PC-9 (cell line): Measurements from ENCODE around the gene F13A1. TPM values are rescaled to one million over a fixed set of nuclear protein-coding genes. Genes with fewer than 3 reads are reported as not detected.

Experiments
- BruUV-seq: library from RNA; stranded (reverse); fragments of 400-500 nt; replicated peaks from 2 replicates; lab custom pipeline; 2021; lab: Mats Ljungman, UMichigan
- CTCF ChIA-PET: fragments of 300-600 bp; sonication (Branson Sonifier 250); formaldehyde crosslinking; loops from one replicate; lab custom pipeline; 2022; ENCODE audit warnings: antibody characterized with exemption; lab: Charles Lee
- POLR2A ChIA-PET: fragments of 300-600 bp; sonication (Branson Sonifier 250); formaldehyde crosslinking; loops from one replicate; lab custom pipeline; 2022; ENCODE audit warnings: antibody characterized with exemption; ENCODE audit not compliant: unreplicated experiment; lab: Charles Lee
- DNase-seq, 2 experiments: peaks; one replicate each; pipeline versions ENCODE4 v3.0.0 to v3.0.0-alpha.2; 2015 to 2022; ENCODE audit warnings: mixed read lengths in 1 of 2
- H2AFZ ChIP-seq: fragments of 200-600 bp; sonication (generic); 2 replicates; pipeline ENCODE4 v1.8.1; 2017; ENCODE audit warnings: antibody characterized with exemption
- H3F3A ChIP-seq: fragments of 200-600 bp; sonication (generic); 2 replicates; pipeline ENCODE4 v1.8.1; 2017; ENCODE audit warnings: antibody characterized with exemption, mild to moderate bottlenecking, low read depth; ENCODE audit not compliant: insufficient read depth
- H3K27ac ChIP-seq: fragments of 200-600 bp; sonication (generic); 2 replicates; pipeline ENCODE4 v1.6.1; 2016; ENCODE audit warnings: mixed run types
- H3K27me3 ChIP-seq: fragments of 200-600 bp; sonication (generic); 2 replicates; pipeline ENCODE4 v1.6.1; 2016; ENCODE audit warnings: low read depth, mixed run types; ENCODE audit not compliant: insufficient read depth
- H3K36me3 ChIP-seq: fragments of 200-600 bp; sonication (generic); 2 replicates; pipeline ENCODE4 v1.6.1; 2016; ENCODE audit warnings: low read depth, mixed run types
- H3K4me1 ChIP-seq: fragments of 200-600 bp; sonication (generic); replicated peaks from 2 replicates; pipeline ENCODE4 v1.6.1; 2016; ENCODE audit warnings: mixed run types; ENCODE audit not compliant: insufficient read depth
- H3K4me2 ChIP-seq: fragments of 200-600 bp; sonication (generic); 2 replicates; pipeline ENCODE4 v1.6.1; 2017; ENCODE audit warnings: mixed run types
- H3K4me3 ChIP-seq: fragments of 200-600 bp; sonication (generic); 2 replicates; pipeline ENCODE4 v1.6.1; 2016; ENCODE audit warnings: mixed run types
- H3K79me2 ChIP-seq: fragments of 200-600 bp; sonication (generic); 2 replicates; pipeline ENCODE4 v1.6.1; 2017; ENCODE audit warnings: low read depth, mixed run types
- H3K9me2 ChIP-seq: fragments of 200-600 bp; sonication (generic); 2 replicates; pipeline ENCODE4 v1.8.1; 2017; ENCODE audit warnings: mild to moderate bottlenecking; ENCODE audit not compliant: insufficient read depth
- H3K9me3 ChIP-seq: fragments of 200-600 bp; sonication (generic); 2 replicates; pipeline ENCODE4 v1.8.1; 2016; ENCODE audit warnings: low read depth; ENCODE audit not compliant: insufficient read depth
- H4K20me1 ChIP-seq: fragments of 200-600 bp; sonication (generic); 2 replicates; pipeline ENCODE4 v1.8.1; 2017; ENCODE audit not compliant: insufficient read depth
- CTCF ChIP-seq: fragments of 200-600 bp; sonication (generic); conservative IDR thresholded peaks from 2 replicates; pipeline ENCODE4 v1.6.1; 2017; ENCODE audit warnings: mixed run types, antibody characterized with exemption, mild to moderate bottlenecking, moderate library complexity
- EZH2 ChIP-seq: fragments of 200-600 bp; sonication (generic); IDR thresholded peaks from 2 replicates; pipeline ENCODE4 v1.8.0; 2017; ENCODE audit warnings: antibody characterized with exemption, low read depth
- intact Hi-C: fragments of 100-400 bp; cut with micrococcal nuclease; formaldehyde crosslinking; loops from one replicate; pipeline ENCODE4 v1.10.0; 2022; ENCODE audit not compliant: unreplicated experiment
- total RNA-seq: library from RNA; stranded (reverse); gene quantifications from 2 replicates; pipeline ENCODE4 v1.2.3, GENCODE V29; 2021

F13A1 gene
- total RNA-seq, 1 experiment from 2014 or later = not detected

- Histone ChIP-seq H3K79me2 (no peaks in the 10 kb centered on the region), H3K4me2 (no peak overlapping the region), H3K27me3 (no peaks in the 10 kb centered on the region), H3K4me1 (no peaks in the 10 kb centered on the region), H3K9me3 (no peaks in the 10 kb centered on the region), H4K20me1 (no peaks in the 10 kb centered on the region), H3K27ac (no peak overlapping the region), H3K36me3 (no peaks in the 10 kb centered on the region), H2AFZ (no peak overlapping the region), H3K4me3 (no peak overlapping the region), H3F3A (no peaks in the 10 kb centered on the region), H3K9me2 (no peaks in the 10 kb centered on the region)
- no peak for DNase-seq
- ChIA-PET POLR2A (no interaction called here), CTCF (no interaction called here)
- no TSS peak for BruUV-seq
- TF ChIP-seq EZH2 (no peak), CTCF (no peak)
- intact Hi-C loops = no loop called here
Measured at GRCh38 chr6:6293317-6293716, 27.1 kb downstream of the F13A1 start.

DNA sequence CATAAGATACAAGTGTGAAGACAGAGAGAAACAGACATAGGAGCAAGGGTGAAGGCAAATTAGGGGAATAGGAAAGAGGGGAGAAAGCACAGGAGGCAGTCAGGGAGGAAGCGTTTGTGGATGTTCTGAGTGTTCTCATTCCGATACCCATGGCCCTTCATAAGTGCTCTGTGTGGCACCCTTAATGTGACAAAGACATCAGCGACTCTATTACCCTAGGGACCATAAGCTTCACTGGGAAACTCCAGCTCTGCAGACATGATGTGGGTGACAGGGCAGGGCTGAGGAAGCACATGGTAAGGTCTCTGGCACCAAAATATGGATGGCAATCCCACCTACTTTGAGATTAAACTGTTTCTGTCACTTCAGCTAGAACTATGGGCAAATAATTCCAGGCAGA, 33.0 kb downstream of the F13A1 start:
- no peaks in the 10 kb centered on the region for H3K79me2 ChIP-seq
- H3F3A ChIP-seq = no peaks in the 10 kb centered on the region
- no peak for TF ChIP-seq EZH2
- no peak for TF ChIP-seq CTCF
- intact Hi-C loops = no loop called here
- no peaks in the 10 kb centered on the region for H3K36me3 ChIP-seq
- H3K27ac ChIP-seq = no peak overlapping the region
- no peaks in the 10 kb centered on the region for H3K4me1 ChIP-seq
- no peaks in the 10 kb centered on the region for H3K9me2 ChIP-seq
- H2AFZ ChIP-seq = no peak overlapping the region
- no peak overlapping the region for H3K4me3 ChIP-seq
- H3K4me2 ChIP-seq = no peak overlapping the region
- no peaks in the 10 kb centered on the region for H3K9me3 ChIP-seq
- POLR2A ChIA-PET = no interaction called here
- BruUV-seq = no TSS peak
- CTCF ChIA-PET = no interaction called here
- peaks cover 6% of the 10 kb centered on the region for H3K27me3 ChIP-seq
- H4K20me1 ChIP-seq = no peaks in the 10 kb centered on the region
- DNase-seq = no peak

DNA sequence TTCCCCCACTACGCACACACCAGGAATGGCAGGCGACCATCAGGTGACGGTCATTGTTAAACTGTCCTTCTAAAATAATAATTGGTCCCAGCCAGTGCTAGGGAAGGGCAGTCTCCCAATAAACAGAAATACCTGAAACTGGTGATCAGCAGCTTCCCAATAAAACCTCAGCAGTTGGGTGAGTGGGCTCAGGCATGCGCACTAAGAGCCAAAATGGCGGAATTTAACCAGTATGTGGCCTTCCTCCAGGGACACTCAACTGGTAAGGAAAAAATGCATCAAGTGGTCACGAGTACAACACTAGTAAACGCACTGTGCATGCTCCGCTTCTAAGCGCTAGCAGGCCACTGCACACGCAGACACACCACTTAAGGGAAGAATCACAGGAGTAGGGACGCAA, 34.8 kb downstream of the F13A1 start:
- POLR2A ChIA-PET = no interaction called here
- Histone ChIP-seq H3K4me2 (no peak overlapping the region), H3K79me2 (no peaks in the 10 kb centered on the region), H2AFZ (no peak overlapping the region), H3K27me3 (peaks cover 8% of the 10 kb centered on the region), H3K4me3 (no peak overlapping the region), H3F3A (no peaks in the 10 kb centered on the region), H3K9me2 (no peaks in the 10 kb centered on the region), H3K27ac (no peak overlapping the region), H3K36me3 (no peaks in the 10 kb centered on the region), H3K9me3 (no peaks in the 10 kb centered on the region), H3K4me1 (no peaks in the 10 kb centered on the region), H4K20me1 (no peaks in the 10 kb centered on the region)
- intact Hi-C loops = no loop called here
- TF ChIP-seq CTCF (no peak), EZH2 (no peak)
- CTCF ChIA-PET = no interaction called here
- DNase-seq = no peak
- no TSS peak for BruUV-seq
